SW480 (cell line): ENCODE results near the gene CXCR4.
"Not testable (repeated sequence)": the region's sequence is repeated elsewhere in the genome, so short reads cannot be mapped to it uniquely, and the experiment has no call there.

Experiments used
- DNase-seq: peaks from one replicate; pipeline ENCODE4 v3.0.0-alpha.2; 2016; ENCODE audit warnings: low spot score

The CXCR4 gene

GRCh38 chr2:136115183-136115761, 2.7 kb downstream of the CXCR4 start:
- DNase-seq, result no peak

GRCh38 chr2:136114382-136114781, 3.6 kb downstream of the CXCR4 start:
- no peak for DNase-seq

GRCh38 chr2:136113209-136113971, 4.6 kb downstream of the CXCR4 start:
- DNase-seq, result no peak

- DNase-seq, result no peak
Observed at GRCh38 chr2:136112317-136113208, 5.4 kb downstream of the CXCR4 start.

- no peak for DNase-seq
Observed at GRCh38 chr2:136111711-136112110, 6.2 kb downstream of the CXCR4 start.

- no peak for DNase-seq
Observed at GRCh38 chr2:136110526-136110925, 7.4 kb downstream of the CXCR4 start.

GRCh38 chr2:136108463-136108862, 9.5 kb downstream of the CXCR4 start:
- no peak for DNase-seq

GRCh38 chr2:136107051-136108033, 10.6 kb downstream of the CXCR4 start:
- DNase-seq, result no peak

GRCh38 chr2:136106505-136106904, 11.4 kb downstream of the CXCR4 start:
- DNase-seq, result no peak

- DNase-seq, result no peak
Observed at GRCh38 chr2:136104977-136105376, 13.0 kb downstream of the CXCR4 start.

- no peak for DNase-seq
Observed at GRCh38 chr2:136101042-136101441, 16.9 kb downstream of the CXCR4 start.

GRCh38 chr2:136098441-136098840, 19.5 kb downstream of the CXCR4 start:
- no peak for DNase-seq

- DNase-seq, result no peak
Observed at GRCh38 chr2:136093583-136093982, 24.4 kb downstream of the CXCR4 start.

GRCh38 chr2:136091899-136092298, 26.1 kb downstream of the CXCR4 start:
- no peak for DNase-seq

GRCh38 chr2:136087901-136088460, 30.0 kb downstream of the CXCR4 start:
- DNase-seq, result not testable (repeated sequence)

GRCh38 chr2:136086253-136087016, 31.5 kb downstream of the CXCR4 start:
- no peak for DNase-seq

- DNase-seq, result no peak
Observed at GRCh38 chr2:136085453-136086209, 32.3 kb downstream of the CXCR4 start.

- no peak for DNase-seq
Observed at GRCh38 chr2:136081582-136082210, 36.3 kb downstream of the CXCR4 start.

- DNase-seq, result no peak
Observed at GRCh38 chr2:136080114-136080513, 37.8 kb downstream of the CXCR4 start.
